ENCODE data around the gene CDC42BPG. TPM values are rescaled to one million over a fixed set of nuclear protein-coding genes. Genes with fewer than 3 reads are reported as not detected.

Gene CDC42BPG, protein sequence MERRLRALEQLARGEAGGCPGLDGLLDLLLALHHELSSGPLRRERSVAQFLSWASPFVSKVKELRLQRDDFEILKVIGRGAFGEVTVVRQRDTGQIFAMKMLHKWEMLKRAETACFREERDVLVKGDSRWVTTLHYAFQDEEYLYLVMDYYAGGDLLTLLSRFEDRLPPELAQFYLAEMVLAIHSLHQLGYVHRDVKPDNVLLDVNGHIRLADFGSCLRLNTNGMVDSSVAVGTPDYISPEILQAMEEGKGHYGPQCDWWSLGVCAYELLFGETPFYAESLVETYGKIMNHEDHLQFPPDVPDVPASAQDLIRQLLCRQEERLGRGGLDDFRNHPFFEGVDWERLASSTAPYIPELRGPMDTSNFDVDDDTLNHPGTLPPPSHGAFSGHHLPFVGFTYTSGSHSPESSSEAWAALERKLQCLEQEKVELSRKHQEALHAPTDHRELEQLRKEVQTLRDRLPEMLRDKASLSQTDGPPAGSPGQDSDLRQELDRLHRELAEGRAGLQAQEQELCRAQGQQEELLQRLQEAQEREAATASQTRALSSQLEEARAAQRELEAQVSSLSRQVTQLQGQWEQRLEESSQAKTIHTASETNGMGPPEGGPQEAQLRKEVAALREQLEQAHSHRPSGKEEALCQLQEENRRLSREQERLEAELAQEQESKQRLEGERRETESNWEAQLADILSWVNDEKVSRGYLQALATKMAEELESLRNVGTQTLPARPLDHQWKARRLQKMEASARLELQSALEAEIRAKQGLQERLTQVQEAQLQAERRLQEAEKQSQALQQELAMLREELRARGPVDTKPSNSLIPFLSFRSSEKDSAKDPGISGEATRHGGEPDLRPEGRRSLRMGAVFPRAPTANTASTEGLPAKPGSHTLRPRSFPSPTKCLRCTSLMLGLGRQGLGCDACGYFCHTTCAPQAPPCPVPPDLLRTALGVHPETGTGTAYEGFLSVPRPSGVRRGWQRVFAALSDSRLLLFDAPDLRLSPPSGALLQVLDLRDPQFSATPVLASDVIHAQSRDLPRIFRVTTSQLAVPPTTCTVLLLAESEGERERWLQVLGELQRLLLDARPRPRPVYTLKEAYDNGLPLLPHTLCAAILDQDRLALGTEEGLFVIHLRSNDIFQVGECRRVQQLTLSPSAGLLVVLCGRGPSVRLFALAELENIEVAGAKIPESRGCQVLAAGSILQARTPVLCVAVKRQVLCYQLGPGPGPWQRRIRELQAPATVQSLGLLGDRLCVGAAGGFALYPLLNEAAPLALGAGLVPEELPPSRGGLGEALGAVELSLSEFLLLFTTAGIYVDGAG (N-terminal part only)
- total RNA-seq = 16.3 TPM
- long read RNA-seq, full-length matches to known transcripts = 1 of 17 reads
- long read RNA-seq, partial matches to known transcripts = 8 of 17 reads
- long read RNA-seq, other reads (novel, unspliced or antisense) = 8 of 17 reads

DNA sequence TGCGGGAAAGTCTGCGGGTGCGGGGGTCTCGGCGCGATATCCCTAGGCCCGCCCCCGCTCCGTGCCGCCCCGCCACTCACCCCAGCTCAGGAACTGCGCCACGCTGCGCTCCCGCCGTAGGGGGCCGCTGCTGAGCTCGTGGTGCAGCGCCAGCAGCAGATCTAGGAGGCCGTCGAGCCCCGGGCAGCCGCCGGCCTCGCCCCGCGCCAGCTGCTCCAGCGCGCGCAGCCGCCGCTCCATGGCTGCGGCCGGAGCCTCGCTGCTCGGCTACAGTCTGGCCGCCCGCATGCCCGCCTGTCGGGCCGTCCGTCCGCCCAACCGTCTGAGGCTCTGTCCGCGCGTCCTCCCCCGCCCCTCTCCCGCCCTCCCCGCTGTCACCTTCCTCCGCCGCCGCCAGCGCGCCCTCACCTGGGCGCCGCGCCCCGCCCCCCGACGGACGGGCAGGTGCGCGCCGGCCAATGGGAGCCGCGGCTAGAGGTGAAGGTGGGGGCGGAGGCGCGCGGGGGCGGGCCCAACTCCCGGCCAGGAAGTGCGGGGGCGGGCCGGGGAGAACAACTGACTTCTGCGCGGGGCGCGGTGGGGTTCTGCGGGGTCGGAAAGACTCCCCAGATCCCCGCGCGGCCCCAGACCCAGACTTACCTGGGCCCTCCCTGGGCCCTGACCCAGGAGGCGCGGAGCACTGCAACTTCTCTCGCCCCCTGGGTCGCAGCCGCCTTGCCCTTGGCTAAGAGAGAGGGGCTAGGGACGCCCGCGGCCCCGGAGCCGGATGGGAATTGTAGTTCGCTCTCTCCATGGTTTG is at the start of gene CDC42BPG:
Gene CDC42BPG (minus strand): TSS at position 324 of the 799 bp plus-strand sequence. CDS start 84 bp downstream, at position 240.
- Histone ChIP-seq H3K27me3 (ENCODE audit: low read depth) (no peaks in the 10 kb centered on the region), H3K4me3 (peak within 1 kb of the TSS; percentile 65)
- DNase-seq = peak; percentile 89

DNA sequence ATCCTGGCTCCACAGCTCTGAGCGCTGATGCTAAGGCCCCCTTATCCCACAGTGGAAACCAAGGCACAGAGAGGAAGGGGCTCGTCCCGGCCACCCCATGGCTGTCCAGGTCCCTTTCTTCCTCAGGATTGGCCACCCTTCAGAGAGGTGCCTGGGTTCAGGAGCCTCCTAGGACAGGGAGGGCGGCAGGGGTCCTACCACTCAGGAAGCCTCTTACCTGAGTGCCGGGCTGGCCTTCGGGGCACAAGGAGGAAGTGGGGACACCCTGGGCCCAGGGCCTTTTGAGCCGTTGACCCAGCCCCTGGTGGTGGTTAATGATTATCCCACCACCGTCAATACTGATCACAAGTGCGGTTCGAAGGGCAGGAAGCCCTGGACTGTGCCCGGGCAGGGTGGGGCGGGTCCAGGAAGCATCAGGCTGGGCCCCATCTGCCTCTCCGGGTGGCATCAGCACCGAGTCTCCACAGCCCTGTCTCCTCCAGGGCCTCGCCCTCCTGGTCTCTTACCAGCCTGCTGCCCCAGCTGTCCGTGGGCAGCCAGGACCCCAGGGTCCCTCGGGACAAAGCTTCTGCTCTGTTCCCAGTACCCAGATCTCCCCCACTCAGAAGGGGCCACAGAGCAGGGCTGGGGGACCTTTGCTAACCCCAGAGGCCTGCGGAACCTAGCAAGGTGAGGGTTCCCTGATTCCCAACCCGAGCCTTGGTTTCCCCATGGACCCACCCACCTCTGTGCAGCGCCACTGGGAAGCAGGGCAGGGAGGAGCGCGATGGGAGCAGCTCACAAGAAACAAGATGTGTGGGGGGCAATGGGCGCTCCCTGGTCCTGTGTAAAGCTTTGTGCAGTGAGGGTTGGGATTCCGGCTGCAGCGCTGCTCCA is 49.0 kb upstream of the CDC42BPG start:
- TF ChIP-seq, protein P1, sequence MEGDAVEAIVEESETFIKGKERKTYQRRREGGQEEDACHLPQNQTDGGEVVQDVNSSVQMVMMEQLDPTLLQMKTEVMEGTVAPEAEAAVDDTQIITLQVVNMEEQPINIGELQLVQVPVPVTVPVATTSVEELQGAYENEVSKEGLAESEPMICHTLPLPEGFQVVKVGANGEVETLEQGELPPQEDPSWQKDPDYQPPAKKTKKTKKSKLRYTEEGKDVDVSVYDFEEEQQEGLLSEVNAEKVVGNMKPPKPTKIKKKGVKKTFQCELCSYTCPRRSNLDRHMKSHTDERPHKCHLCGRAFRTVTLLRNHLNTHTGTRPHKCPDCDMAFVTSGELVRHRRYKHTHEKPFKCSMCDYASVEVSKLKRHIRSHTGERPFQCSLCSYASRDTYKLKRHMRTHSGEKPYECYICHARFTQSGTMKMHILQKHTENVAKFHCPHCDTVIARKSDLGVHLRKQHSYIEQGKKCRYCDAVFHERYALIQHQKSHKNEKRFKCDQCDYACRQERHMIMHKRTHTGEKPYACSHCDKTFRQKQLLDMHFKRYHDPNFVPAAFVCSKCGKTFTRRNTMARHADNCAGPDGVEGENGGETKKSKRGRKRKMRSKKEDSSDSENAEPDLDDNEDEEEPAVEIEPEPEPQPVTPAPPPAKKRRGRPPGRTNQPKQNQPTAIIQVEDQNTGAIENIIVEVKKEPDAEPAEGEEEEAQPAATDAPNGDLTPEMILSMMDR (IDR thresholded peaks at IDR 0.05) = no peak
- peak in 1 of 2 donors; percentile 23 for ATAC-seq
- Histone ChIP-seq H3K9me3 (no peaks in the 10 kb centered on the region), H3K4me3 (no peak overlapping the region), H3K27ac (no peak overlapping the region), H3K36me3 (peaks cover 39% of the 10 kb centered on the region), H3K27me3 (ENCODE audit: low read depth) (no peaks in the 10 kb centered on the region), H3K4me1 (peaks cover 10% of the 10 kb centered on the region)
- no peak for DNase-seq
- intact Hi-C loops (cut with DNase I) = no loop called here

More for the DNA sequence above, at the start of gene CDC42BPG:
- peak; percentile 80 to 85 for ATAC-seq
- intact Hi-C loops (cut with DNase I) = no loop called here
- peaks cover 4% of the 10 kb centered on the region for H3K36me3 ChIP-seq
- TF ChIP-seq, protein P1 (IDR thresholded peaks at IDR 0.05) = peak; percentile 79
- peak within 1 kb of the TSS; percentile 86 for H3K27ac ChIP-seq
- H3K9me3 ChIP-seq = no peaks in the 10 kb centered on the region
- peaks cover 48% of the 10 kb centered on the region for H3K4me1 ChIP-seq

DNA sequence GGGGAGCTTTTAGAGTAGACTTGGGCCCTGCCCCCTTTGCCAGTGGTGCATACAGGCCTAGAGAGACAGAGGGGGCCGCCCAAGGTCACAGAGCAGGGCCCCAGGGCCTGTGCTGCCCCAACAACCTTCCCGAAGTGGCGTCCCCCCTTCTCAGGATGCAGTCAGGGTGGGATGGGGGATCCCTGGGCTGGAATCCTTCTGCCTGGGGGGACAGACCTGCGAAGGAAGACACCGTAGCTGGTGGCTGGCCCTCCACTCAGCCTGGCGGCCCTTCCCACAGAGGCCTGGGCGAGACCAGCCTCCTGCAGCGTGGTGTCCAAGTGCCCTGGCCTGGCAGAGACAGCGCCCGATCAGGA is 48.4 kb upstream of the CDC42BPG start:
- Histone ChIP-seq H3K4me3 (no peak overlapping the region), H3K27me3 (ENCODE audit: low read depth) (no peaks in the 10 kb centered on the region), H3K4me1 (peaks cover 16% of the 10 kb centered on the region), H3K36me3 (peaks cover 33% of the 10 kb centered on the region), H3K9me3 (no peaks in the 10 kb centered on the region), H3K27ac (no peak overlapping the region)
- intact Hi-C loops (cut with DNase I) = no loop called here
- TF ChIP-seq, protein P1 (IDR thresholded peaks at IDR 0.05) = no peak
- DNase-seq (no peak), ATAC-seq (no peak)

DNA sequence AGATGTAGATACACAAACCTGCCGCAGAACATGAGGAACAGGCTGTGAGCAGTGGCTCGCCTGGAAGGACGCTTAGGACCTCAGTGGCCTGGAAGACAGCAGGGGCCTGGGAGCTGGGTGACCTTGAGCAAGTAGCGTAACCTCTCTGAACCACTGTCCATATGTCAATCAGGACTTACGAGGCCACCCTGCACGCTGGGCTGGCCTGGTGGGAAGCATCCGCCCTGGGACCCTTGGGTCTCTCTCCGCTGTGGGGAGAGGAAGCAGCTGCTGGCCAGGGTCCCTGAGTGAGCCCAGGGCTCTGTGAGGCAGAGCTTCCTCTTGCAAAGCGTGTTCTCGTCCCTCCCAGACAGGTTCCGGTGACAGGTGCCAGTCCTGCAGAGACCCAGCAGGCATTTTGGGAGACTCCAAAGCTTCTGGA is 48.0 kb upstream of the CDC42BPG start:
- Histone ChIP-seq H3K27me3 (ENCODE audit: low read depth) (no peaks in the 10 kb centered on the region), H3K27ac (no peak overlapping the region), H3K36me3 (peaks cover 29% of the 10 kb centered on the region), H3K4me1 (peaks cover 19% of the 10 kb centered on the region), H3K9me3 (no peaks in the 10 kb centered on the region), H3K4me3 (no peak overlapping the region)
- DNase-seq (no peak), ATAC-seq (no peak)
- intact Hi-C loops (cut with DNase I) = no loop called here
- TF ChIP-seq, protein P1 (IDR thresholded peaks at IDR 0.05) = no peak
